Ovary (tissue), 9 donors: Measurements from ENCODE around the gene AHR. TPM values are rescaled to one million over a fixed set of nuclear protein-coding genes. Genes with fewer than 3 reads are reported as not detected.

Source experiments
- DNase-seq, 5 donors: peaks; one replicate each; pipeline ENCODE4 v3.0.0-alpha.2; 2019 to 2020
- H3K27ac ChIP-seq, 2 donors: fragments of 200-600 bp; one replicate each; pipeline versions ENCODE4 v1.5.1 to v1.8.0; 2019 to 2022
- H3K27me3 ChIP-seq: fragments of 200-600 bp; one replicate; pipeline ENCODE4 v1.8.0; 2022
- H3K36me3 ChIP-seq: fragments of 200-600 bp; sonication (generic); one replicate; pipeline ENCODE4 v1.5.1; 2019
- H3K4me1 ChIP-seq: one replicate; pipeline ENCODE4 v1.8.1; 2013; ENCODE audit warnings: mild to moderate bottlenecking, moderate library complexity; ENCODE audit not compliant: insufficient read depth
- H3K4me3 ChIP-seq: fragments of 200-600 bp; sonication (generic); one replicate; pipeline ENCODE4 v1.5.1; 2017
- H3K9me3 ChIP-seq, 2 donors: fragments of 200-600 bp in 1 of 2; sonication (generic) in 1 of 2; one replicate each; pipeline versions ENCODE4 v1.5.1 to v1.8.1; 2013 to 2019; ENCODE audit warnings: mild to moderate bottlenecking in 1 of 2, moderate library complexity in 1 of 2
- CTCF ChIP-seq, 3 donors: fragments of 450-650 bp in 2 of 3; fragments of 200-600 bp in 1 of 3; IDR thresholded peaks; one replicate each; pipeline versions ENCODE4 v1.5.1 to v1.8.0; 2016 to 2022; ENCODE audit warnings: antibody characterized with exemption in 3 of 3, mild to moderate bottlenecking in 1 of 3
- EP300 ChIP-seq: sonication (generic); formaldehyde crosslinking; IDR thresholded peaks from one replicate; pipeline ENCODE4 v1.6.1; 2017; ENCODE audit warnings: antibody characterized with exemption
- POLR2A ChIP-seq: fragments of 450-650 bp; IDR thresholded peaks from one replicate; pipeline ENCODE4 v1.6.1; 2017; ENCODE audit warnings: antibody characterized with exemption, mild to moderate bottlenecking, moderate library complexity
- WGBS, 3 donors: extraction: QIAGEN DNeasy Blood & Tissue Kit in 1 of 3; methylation state at CpG; one replicate each; pipeline versions ENCODE4 v1.1.5 to v1.1.7; 2013 to 2017; 5-methylcytosine and 5-hydroxymethylcytosine counted together
- intact Hi-C, 4 donors: fragments of 100-400 bp; cut with DNase I; formaldehyde crosslinking; loops; one replicate each; pipeline versions ENCODE4 v1.11.0 to v1.15.1; 2022 to 2023
- polyA plus RNA-seq, 2 donors: library from polyadenylated mRNA; stranded (reverse); fragments of 200-250 nt in 1 of 2; fragments of 350-450 nt in 1 of 2; fragmentation: Illumina TruSeq in 1 of 2; extraction: RNeasy Lipid Tissue Mini Kit (QIAGEN cat#74804) in 1 of 2; gene quantifications; one replicate each; pipeline ENCODE4 v1.2.3, GENCODE V29; 2013 to 2014
- total RNA-seq, 7 donors: library from RNA; depleted of rRNA in 2 of 7; stranded (reverse); fragments of >200 nt in 2 of 7; fragmentation: NEBNext Ultra II Directional in 3 of 7; extraction: Animal tissue kit (Norgen Biotek cat#: 25700) in 3 of 7; gene quantifications; one replicate each; pipeline versions ENCODE4 v1.1.0 to v1.2.4, GENCODE V29; 2016 to 2023
- donor health status: DM: no; HTN: no; CAD: no; lungs with moderate emphysema.
- donor health status: DM: no; HTN: no; CAD: no.
- donor health status: Bipolar disorder and iron deficiency.
- donor health status: DM: yes; HTN: yes; CAD: no.
- donor health status: DM: no; HTN: no; CAD: no.
- donor health status: DM: yes; HTN: yes; CAD: no.

AHR gene
- total and polyA plus RNA-seq, 9 donors: 9.7 to 105 (median 40.9) TPM

- no peaks in the 10 kb centered on the region for H3K9me3 ChIP-seq
- no peaks in the 10 kb centered on the region for H3K27me3 ChIP-seq
- no peak for DNase-seq
- no peak for TF ChIP-seq CTCF (IDR thresholded peaks at IDR 0.05)
- TF ChIP-seq POLR2A: no peak
- TF ChIP-seq EP300: no peak
- H3K4me3 ChIP-seq: no peak overlapping the region
- intact Hi-C loops: no loop called here
- H3K36me3 ChIP-seq: no peaks in the 10 kb centered on the region
- H3K4me1 ChIP-seq: no peaks in the 10 kb centered on the region
- 95 to 96% (median 95%) methylated on average over 4 of the region's 4 CpGs for WGBS, 3 donors
- H3K27ac ChIP-seq: no peak overlapping the region
These were observed 21.0 kb downstream of the AHR start for GRCh38 chr7:17319164-17320101.

- Histone ChIP-seq H3K27me3 (no peaks in the 10 kb centered on the region), H3K36me3 (no peaks in the 10 kb centered on the region), H3K27ac (no peak overlapping the region), H3K4me1 (no peaks in the 10 kb centered on the region), H3K9me3 (no peaks in the 10 kb centered on the region), H3K4me3 (no peak overlapping the region)
- no peak for TF ChIP-seq EP300
- TF ChIP-seq POLR2A: no peak
- no peak for TF ChIP-seq CTCF (IDR thresholded peaks at IDR 0.05)
- DNase-seq: no peak
- intact Hi-C loops: no loop called here
These were observed 21.6 kb downstream of the AHR start for GRCh38 chr7:17320102-17320497.

GRCh38 chr7:17320657-17321056, 22.2 kb downstream of the AHR start:
- no peaks in the 10 kb centered on the region for H3K36me3 ChIP-seq
- H3K27me3 ChIP-seq: no peaks in the 10 kb centered on the region
- H3K4me3 ChIP-seq: no peak overlapping the region
- H3K9me3 ChIP-seq: no peaks in the 10 kb centered on the region
- no peak for DNase-seq
- WGBS, 3 donors: 56 to 66% (median 62%) methylated on average over 2 of the region's 2 CpGs
- no peak overlapping the region for H3K27ac ChIP-seq
- intact Hi-C loops: no loop called here
- no peak for TF ChIP-seq POLR2A
- no peaks in the 10 kb centered on the region for H3K4me1 ChIP-seq

DNA sequence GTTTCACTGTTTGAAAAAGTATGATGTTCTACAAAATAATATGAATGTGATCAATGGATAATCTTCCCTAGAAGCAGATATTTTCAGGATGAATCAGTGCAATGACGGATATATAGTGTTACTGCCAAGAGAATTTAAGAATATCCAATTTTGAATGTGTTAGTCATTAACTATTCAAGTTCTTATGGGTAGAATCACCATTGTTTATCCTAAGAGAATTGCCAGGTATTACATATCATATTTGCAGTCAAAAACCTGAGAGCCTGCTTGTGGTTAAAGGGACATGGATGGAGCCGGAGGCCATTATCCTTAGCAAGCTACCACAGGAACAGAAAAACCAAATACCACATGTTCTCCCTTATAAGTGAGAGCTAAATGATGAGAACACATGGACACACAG, 26.9 kb downstream of the AHR start:
- Histone ChIP-seq H3K4me3 (no peak overlapping the region), H3K4me1 (no peaks in the 10 kb centered on the region), H3K36me3 (no peaks in the 10 kb centered on the region), H3K9me3 (no peaks in the 10 kb centered on the region), H3K27me3 (no peaks in the 10 kb centered on the region), H3K27ac (no peak overlapping the region)
- intact Hi-C loops: no loop called here
- 93 to 95% (median 94%) methylated on average over 2 of the region's 2 CpGs for WGBS, 3 donors
- DNase-seq: no peak
- TF ChIP-seq EP300 (no peak), CTCF (IDR thresholded peaks at IDR 0.05) (no peak), POLR2A (no peak)

- no peaks in the 10 kb centered on the region for H3K9me3 ChIP-seq
- WGBS, 3 donors: 78 to 83% (median 79%) methylated on average over 2 of the region's 2 CpGs
These were observed 27.9 kb downstream of the AHR start for GRCh38 chr7:17326378-17326777.

More at GRCh38 chr7:17326378-17326777, 27.9 kb downstream of the AHR start:
- intact Hi-C loops: no loop called here
- TF ChIP-seq EP300 (no peak), CTCF (IDR thresholded peaks at IDR 0.05) (no peak), POLR2A (no peak)
- Histone ChIP-seq H3K36me3 (no peaks in the 10 kb centered on the region), H3K4me1 (no peaks in the 10 kb centered on the region), H3K27me3 (no peaks in the 10 kb centered on the region), H3K4me3 (no peak overlapping the region), H3K27ac (no peak overlapping the region)
- DNase-seq: no peak
